Subcutaneous adipose tissue (tissue), 4 donors: ENCODE results near the gene SYS1. TPM values are rescaled to one million over a fixed set of nuclear protein-coding genes. Genes with fewer than 3 reads are reported as not detected.

Source experiments
- total RNA-seq, 4 donors: library from RNA; depleted of rRNA; stranded (reverse); fragments of >200 nt; gene quantifications; one replicate each; pipeline ENCODE4 v1.1.0, GENCODE V29; 2016
- TF ChIP-seq, protein P1 (sequence below): fragments of 450-650 bp; IDR thresholded peaks from one replicate; pipeline ENCODE4 v1.5.1; 2016; ENCODE audit warnings: low read depth, mild to moderate bottlenecking, control low read depth, antibody characterized with exemption, moderate library complexity

The SYS1 gene
- total RNA-seq, 4 donors from 2014 or later, result 24.3 to 34.8 (median 31.4) TPM

DNA sequence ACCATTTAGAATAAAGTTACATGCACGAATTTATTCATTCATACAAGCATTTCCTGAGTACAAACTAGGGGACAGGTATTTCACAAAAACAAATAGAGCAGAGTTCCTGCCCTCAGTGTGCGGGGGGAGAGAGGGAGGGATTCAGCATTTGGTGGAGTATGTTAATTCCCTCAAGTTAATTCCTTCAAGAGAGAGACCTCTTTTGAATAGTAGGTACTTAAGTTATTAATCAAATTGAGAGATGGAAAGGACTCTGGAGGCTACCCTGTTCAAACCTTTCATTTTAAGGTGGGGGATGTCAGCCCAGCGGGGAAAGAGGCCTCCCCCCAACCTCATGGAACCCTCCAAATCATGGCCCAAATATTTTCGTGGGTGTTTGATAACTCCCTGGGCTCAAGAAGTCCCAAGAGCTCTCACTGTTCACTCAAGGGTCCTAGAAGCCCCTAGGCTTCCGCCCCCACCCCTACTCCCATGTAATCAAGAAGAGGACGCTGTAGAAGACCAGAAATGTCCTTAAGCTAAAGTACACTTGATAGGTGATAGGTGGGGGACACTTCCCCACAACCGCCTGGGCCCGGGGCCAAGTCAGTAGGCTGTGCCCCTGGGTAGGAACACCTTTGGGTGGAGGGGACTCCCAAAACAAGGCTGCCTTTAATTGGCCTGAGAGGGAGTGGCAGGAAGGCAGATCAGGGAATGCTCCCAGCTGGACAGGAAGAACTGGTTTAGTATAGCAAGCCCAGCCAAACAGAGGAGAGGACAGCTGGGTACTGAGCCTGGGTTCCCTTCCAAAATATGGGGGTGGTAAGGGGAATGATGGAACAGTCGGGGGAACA lies 17.6 kb upstream of the SYS1 start:
- TF ChIP-seq, protein P1, sequence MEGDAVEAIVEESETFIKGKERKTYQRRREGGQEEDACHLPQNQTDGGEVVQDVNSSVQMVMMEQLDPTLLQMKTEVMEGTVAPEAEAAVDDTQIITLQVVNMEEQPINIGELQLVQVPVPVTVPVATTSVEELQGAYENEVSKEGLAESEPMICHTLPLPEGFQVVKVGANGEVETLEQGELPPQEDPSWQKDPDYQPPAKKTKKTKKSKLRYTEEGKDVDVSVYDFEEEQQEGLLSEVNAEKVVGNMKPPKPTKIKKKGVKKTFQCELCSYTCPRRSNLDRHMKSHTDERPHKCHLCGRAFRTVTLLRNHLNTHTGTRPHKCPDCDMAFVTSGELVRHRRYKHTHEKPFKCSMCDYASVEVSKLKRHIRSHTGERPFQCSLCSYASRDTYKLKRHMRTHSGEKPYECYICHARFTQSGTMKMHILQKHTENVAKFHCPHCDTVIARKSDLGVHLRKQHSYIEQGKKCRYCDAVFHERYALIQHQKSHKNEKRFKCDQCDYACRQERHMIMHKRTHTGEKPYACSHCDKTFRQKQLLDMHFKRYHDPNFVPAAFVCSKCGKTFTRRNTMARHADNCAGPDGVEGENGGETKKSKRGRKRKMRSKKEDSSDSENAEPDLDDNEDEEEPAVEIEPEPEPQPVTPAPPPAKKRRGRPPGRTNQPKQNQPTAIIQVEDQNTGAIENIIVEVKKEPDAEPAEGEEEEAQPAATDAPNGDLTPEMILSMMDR, result no peak

DNA sequence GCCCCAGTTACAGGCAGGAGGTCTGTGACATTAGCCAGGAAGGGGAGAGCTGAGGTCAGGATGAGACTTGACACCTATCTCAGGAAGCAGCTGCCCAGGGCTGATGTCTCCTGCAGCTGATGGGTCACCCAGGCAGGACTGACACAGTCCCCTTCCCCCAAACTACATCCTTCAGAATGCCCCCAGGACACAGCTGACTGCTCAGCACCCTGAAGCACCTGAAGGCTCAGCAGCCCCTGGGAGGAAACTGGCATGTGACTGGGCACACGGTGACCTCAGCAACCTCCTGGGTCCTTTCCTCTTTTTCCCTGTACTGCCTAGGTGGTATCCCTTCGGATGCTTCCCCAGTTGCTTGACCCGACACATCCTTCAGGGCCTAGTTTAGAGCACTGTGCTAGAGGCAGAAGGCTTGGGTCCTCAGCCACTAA lies 16.7 kb upstream of the SYS1 start:
- TF ChIP-seq, protein P1, result no peak

DNA sequence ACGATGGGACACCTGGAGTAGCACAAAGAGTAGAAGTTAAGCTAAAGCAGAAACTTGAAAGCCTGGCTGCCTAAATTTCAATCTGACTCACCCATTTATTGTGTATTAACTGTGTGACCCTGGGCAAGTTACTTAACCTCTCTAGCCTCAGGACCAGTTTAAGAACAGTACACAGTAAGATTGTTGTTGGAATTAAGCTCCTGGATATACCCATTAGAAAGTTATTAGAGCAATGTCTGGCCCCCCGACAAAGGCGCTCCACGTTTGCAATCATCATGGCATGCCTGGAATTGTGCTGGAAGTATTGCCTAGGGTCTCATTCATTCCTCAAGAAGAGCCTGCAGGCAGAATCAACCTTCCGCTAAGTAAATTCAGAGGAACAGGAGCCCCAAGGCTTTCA lies 16.1 kb upstream of the SYS1 start:
- TF ChIP-seq, protein P1, result no peak

DNA sequence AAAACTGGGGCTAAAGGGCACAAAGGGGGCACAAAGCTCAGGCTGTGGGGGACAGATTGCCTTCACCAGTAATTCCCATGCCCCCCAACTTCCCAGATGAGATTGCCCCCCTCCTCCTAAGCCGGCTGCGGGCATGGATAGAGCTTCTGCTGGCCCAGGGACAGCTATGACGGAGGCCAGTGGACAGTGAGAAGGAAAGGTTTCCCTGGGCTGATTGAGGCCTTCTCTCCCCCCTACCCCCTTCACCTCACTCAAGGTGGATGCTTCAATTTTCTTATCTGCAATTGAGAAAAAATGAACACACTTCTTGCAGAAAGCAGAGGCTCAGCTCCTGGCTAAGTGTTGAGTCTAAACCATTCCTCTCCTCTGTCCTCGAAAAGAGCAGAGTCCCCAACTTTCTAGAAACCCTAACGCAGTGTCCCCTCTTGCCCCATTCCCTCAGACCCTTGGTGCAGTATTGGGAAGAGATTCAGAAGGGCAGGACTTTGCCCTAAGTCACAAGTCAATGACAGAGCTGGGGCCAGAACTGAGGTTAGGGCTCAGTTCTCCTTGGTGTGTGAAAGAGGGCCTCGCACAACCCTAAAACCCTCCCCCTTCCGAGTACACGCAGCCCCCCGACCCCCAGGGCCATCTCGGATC lies 15.5 kb upstream of the SYS1 start:
- TF ChIP-seq, protein P1, result no peak

DNA sequence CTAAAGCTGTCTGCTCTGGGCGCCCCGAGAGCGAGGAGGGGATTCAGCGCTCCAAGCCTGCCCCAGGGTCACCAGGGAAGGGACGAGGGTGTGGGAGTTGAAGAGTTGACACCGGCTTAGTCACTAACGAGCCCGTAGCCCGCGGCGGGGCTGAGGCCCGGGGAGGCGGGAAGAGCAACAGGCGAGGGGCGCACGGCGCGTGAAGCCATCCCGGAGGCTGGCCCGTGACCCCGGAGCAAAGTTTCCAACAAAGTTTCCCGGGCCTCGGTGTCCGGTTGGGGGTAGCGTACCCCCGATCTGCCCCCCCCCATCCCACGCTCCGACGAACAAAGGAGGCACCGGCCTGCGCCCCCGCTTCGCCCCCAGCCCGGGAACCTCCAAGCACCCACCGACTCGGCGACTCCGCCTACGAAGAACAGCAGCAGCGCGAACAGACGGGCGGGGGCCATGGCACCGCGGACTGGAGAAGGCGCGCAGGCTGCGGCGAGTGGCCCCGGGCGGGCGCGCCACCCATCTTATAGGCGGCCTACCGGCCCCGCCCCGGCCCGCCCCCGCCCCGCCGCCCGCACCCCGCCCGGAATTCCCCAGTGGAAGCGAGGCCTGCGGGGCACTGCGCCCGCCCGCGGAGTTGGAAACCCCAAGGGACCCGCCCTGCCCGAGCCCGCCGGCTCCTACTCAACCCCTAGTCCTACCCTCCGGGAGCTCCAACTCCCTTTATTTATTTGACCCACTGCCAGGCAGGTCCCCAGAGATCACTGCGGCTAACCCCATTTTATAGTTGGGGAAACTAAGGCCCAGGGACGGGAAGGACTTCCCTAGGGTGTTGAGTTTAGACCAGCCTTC lies 14.8 kb upstream of the SYS1 start, which contains the start of gene SDC4:
SDC4 (minus strand) TSS at position 489 of the 843 bp plus-strand sequence; CDS start at position 449, 40 bp downstream.
- TF ChIP-seq, protein P1, result no peak

DNA sequence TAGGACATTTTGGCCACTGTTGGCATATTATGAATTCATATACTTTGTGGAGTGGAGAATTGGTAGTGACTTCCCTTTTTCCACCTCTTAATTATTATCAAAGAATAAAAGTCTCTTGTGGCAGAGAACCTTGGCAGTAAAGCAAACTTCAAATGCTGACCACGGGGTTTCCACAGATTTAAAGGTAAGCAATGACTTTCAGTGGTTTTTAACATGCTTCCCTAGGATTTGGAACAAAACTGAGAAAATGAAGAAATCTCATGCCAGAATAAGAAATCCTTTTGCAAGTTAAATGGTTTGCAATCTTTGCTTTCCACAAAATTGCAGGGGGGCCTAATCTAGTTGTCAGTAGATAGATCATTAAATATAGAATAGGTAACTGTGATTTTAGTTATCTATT lies 12.7 kb upstream of the SYS1 start:
- TF ChIP-seq, protein P1, result no peak

DNA sequence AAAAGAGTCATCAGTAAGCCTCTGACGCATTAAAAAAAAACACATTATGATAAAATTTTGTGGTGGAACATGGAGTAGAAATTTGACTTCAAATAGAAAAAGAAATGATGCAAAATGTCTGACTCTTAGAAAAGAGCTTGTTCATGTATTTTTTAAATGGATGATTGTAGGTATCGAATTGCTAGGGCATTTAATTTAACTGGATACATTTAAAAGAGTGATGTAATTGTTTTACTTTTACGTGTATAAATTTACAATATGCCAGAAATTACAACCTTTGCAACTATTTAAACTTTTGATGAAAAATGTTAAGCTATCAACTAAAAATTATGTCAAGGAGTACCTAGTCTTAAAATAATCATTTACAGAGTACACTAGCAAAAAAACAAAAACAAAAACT lies 10.2 kb upstream of the SYS1 start:
- TF ChIP-seq, protein P1, result no peak
